GM23338 (cell line): ENCODE results near the gene DLG2.

Experiments
- CREB1 ChIP-seq: fragments of 250-450 bp; sonication (Bioruptor Pico); IDR thresholded peaks from 2 replicates; pipeline ENCODE4 v1.5.0; 2020; ENCODE audit warnings: low read depth, mild to moderate bottlenecking, moderate library complexity
- EZH2 ChIP-seq: fragments of 200-600 bp; sonication (generic); IDR thresholded peaks from one replicate; pipeline ENCODE4 v1.8.0; 2017; ENCODE audit warnings: antibody characterized with exemption, mild to moderate bottlenecking, low read depth; ENCODE audit not compliant: unreplicated experiment
- EZH2phosphoT487 ChIP-seq: fragments of 200-600 bp; sonication (generic); IDR thresholded peaks from one replicate; pipeline ENCODE4 v1.8.1; 2018; ENCODE audit warnings: antibody characterized with exemption; ENCODE audit not compliant: unreplicated experiment
- JUNB ChIP-seq: IDR thresholded peaks from one replicate; pipeline ENCODE4 v1.6.1; 2016; ENCODE audit warnings: antibody characterized with exemption; ENCODE audit not compliant: unreplicated experiment
- NANOG ChIP-seq: IDR thresholded peaks from 2 replicates; pipeline ENCODE4 v1.6.1; 2016; ENCODE audit warnings: antibody characterized with exemption, borderline replicate concordance
- POLR2AphosphoS5 ChIP-seq: IDR thresholded peaks from 2 replicates; pipeline ENCODE4 v1.6.1; 2016; ENCODE audit warnings: antibody characterized with exemption, low read depth
- STAT1 ChIP-seq: IDR thresholded peaks from one replicate; pipeline ENCODE4 v1.6.1; 2016; ENCODE audit warnings: antibody characterized with exemption; ENCODE audit not compliant: unreplicated experiment
- ZNF114 ChIP-seq: fragments of 250-450 bp; sonication (Bioruptor Pico); IDR thresholded peaks from 2 replicates; pipeline ENCODE4 v1.5.0; 2020; ENCODE audit warnings: mild to moderate bottlenecking, moderate library complexity
- ZNF331 ChIP-seq: fragments of 250-450 bp; sonication (Bioruptor Pico); IDR thresholded peaks from 2 replicates; pipeline ENCODE4 v1.5.0; 2020; ENCODE audit warnings: low read depth, mild to moderate bottlenecking, moderate library complexity
- TF ChIP-seq, protein P1 (sequence below), 2 experiments: fragments of 200-600 bp in 1 of 2; sonication (generic) in 1 of 2; conservative IDR thresholded peaks; 2 replicates each; pipeline versions ENCODE4 v1.5.1 to v1.6.1; 2016 to 2017; ENCODE audit warnings: antibody characterized with exemption in 2 of 2, low read depth in 2 of 2, mild to moderate bottlenecking in 2 of 2, moderate library complexity in 1 of 2
- TF ChIP-seq, protein P2 (sequence below): IDR thresholded peaks from one replicate; pipeline ENCODE4 v1.6.1; 2018; ENCODE audit warnings: antibody characterized with exemption; ENCODE audit not compliant: unreplicated experiment
- TF ChIP-seq, protein P3 (sequence below): fragments of 250-450 bp; sonication (Bioruptor Pico); IDR thresholded peaks from 2 replicates; pipeline ENCODE4 v1.5.0; 2020; ENCODE audit warnings: mild to moderate bottlenecking, moderate library complexity
- TF ChIP-seq, protein P4 (sequence below): IDR thresholded peaks from 2 replicates; pipeline ENCODE4 v1.6.1; 2016; ENCODE audit warnings: antibody characterized with exemption

- TF ChIP-seq CREB1 (CRISPR knock-in tag), result no peak
- TF ChIP-seq, protein P1, sequence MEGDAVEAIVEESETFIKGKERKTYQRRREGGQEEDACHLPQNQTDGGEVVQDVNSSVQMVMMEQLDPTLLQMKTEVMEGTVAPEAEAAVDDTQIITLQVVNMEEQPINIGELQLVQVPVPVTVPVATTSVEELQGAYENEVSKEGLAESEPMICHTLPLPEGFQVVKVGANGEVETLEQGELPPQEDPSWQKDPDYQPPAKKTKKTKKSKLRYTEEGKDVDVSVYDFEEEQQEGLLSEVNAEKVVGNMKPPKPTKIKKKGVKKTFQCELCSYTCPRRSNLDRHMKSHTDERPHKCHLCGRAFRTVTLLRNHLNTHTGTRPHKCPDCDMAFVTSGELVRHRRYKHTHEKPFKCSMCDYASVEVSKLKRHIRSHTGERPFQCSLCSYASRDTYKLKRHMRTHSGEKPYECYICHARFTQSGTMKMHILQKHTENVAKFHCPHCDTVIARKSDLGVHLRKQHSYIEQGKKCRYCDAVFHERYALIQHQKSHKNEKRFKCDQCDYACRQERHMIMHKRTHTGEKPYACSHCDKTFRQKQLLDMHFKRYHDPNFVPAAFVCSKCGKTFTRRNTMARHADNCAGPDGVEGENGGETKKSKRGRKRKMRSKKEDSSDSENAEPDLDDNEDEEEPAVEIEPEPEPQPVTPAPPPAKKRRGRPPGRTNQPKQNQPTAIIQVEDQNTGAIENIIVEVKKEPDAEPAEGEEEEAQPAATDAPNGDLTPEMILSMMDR (conservative IDR thresholded peaks at IDR 0.05; ENCODE audit: low read depth in 2 of 2), result no peak
- TF ChIP-seq EZH2, result no peak
- TF ChIP-seq, protein P2, sequence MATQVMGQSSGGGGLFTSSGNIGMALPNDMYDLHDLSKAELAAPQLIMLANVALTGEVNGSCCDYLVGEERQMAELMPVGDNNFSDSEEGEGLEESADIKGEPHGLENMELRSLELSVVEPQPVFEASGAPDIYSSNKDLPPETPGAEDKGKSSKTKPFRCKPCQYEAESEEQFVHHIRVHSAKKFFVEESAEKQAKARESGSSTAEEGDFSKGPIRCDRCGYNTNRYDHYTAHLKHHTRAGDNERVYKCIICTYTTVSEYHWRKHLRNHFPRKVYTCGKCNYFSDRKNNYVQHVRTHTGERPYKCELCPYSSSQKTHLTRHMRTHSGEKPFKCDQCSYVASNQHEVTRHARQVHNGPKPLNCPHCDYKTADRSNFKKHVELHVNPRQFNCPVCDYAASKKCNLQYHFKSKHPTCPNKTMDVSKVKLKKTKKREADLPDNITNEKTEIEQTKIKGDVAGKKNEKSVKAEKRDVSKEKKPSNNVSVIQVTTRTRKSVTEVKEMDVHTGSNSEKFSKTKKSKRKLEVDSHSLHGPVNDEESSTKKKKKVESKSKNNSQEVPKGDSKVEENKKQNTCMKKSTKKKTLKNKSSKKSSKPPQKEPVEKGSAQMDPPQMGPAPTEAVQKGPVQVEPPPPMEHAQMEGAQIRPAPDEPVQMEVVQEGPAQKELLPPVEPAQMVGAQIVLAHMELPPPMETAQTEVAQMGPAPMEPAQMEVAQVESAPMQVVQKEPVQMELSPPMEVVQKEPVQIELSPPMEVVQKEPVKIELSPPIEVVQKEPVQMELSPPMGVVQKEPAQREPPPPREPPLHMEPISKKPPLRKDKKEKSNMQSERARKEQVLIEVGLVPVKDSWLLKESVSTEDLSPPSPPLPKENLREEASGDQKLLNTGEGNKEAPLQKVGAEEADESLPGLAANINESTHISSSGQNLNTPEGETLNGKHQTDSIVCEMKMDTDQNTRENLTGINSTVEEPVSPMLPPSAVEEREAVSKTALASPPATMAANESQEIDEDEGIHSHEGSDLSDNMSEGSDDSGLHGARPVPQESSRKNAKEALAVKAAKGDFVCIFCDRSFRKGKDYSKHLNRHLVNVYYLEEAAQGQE, result no peak
- no peak for TF ChIP-seq POLR2AphosphoS5
- no peak for TF ChIP-seq ZNF114
- TF ChIP-seq EZH2phosphoT487, result no peak
- no peak for TF ChIP-seq NANOG
- TF ChIP-seq JUNB, result no peak
- no peak for TF ChIP-seq ZNF331 (CRISPR knock-in tag)
- no peak for TF ChIP-seq STAT1
- TF ChIP-seq, protein P3, sequence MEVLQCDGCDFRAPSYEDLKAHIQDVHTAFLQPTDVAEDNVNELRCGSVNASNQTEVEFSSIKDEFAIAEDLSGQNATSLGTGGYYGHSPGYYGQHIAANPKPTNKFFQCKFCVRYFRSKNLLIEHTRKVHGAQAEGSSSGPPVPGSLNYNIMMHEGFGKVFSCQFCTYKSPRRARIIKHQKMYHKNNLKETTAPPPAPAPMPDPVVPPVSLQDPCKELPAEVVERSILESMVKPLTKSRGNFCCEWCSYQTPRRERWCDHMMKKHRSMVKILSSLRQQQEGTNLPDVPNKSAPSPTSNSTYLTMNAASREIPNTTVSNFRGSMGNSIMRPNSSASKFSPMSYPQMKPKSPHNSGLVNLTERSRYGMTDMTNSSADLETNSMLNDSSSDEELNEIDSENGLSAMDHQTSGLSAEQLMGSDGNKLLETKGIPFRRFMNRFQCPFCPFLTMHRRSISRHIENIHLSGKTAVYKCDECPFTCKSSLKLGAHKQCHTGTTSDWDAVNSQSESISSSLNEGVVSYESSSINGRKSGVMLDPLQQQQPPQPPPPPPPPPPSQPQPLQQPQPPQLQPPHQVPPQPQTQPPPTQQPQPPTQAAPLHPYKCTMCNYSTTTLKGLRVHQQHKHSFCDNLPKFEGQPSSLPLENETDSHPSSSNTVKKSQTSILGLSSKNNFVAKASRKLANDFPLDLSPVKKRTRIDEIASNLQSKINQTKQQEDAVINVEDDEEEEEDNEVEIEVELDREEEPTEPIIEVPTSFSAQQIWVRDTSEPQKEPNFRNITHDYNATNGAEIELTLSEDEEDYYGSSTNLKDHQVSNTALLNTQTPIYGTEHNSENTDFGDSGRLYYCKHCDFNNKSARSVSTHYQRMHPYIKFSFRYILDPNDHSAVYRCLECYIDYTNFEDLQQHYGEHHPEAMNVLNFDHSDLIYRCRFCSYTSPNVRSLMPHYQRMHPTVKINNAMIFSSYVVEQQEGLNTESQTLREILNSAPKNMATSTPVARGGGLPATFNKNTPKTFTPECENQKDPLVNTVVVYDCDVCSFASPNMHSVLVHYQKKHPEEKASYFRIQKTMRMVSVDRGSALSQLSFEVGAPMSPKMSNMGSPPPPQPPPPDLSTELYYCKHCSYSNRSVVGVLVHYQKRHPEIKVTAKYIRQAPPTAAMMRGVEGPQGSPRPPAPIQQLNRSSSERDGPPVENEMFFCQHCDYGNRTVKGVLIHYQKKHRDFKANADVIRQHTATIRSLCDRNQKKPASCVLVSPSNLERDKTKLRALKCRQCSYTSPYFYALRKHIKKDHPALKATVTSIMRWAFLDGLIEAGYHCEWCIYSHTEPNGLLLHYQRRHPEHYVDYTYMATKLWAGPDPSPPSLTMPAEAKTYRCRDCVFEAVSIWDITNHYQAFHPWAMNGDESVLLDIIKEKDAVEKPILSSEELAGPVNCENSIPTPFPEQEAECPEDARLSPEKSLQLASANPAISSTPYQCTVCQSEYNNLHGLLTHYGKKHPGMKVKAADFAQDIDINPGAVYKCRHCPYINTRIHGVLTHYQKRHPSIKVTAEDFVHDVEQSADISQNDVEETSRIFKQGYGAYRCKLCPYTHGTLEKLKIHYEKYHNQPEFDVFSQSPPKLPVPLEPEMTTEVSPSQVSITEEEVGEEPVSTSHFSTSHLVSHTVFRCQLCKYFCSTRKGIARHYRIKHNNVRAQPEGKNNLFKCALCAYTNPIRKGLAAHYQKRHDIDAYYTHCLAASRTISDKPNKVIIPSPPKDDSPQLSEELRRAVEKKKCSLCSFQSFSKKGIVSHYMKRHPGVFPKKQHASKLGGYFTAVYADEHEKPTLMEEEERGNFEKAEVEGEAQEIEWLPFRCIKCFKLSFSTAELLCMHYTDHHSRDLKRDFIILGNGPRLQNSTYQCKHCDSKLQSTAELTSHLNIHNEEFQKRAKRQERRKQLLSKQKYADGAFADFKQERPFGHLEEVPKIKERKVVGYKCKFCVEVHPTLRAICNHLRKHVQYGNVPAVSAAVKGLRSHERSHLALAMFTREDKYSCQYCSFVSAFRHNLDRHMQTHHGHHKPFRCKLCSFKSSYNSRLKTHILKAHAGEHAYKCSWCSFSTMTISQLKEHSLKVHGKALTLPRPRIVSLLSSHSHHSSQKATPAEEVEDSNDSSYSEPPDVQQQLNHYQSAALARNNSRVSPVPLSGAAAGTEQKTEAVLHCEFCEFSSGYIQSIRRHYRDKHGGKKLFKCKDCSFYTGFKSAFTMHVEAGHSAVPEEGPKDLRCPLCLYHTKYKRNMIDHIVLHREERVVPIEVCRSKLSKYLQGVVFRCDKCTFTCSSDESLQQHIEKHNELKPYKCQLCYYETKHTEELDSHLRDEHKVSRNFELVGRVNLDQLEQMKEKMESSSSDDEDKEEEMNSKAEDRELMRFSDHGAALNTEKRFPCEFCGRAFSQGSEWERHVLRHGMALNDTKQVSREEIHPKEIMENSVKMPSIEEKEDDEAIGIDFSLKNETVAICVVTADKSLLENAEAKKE, result no peak
- TF ChIP-seq, protein P4, sequence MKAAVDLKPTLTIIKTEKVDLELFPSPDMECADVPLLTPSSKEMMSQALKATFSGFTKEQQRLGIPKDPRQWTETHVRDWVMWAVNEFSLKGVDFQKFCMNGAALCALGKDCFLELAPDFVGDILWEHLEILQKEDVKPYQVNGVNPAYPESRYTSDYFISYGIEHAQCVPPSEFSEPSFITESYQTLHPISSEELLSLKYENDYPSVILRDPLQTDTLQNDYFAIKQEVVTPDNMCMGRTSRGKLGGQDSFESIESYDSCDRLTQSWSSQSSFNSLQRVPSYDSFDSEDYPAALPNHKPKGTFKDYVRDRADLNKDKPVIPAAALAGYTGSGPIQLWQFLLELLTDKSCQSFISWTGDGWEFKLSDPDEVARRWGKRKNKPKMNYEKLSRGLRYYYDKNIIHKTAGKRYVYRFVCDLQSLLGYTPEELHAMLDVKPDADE, result no peak
These were observed 1582.4 kb downstream of the DLG2 start for GRCh38 chr11:84044706-84045105.
